HepG2 (cell line): ENCODE measurements around the gene NARF. TPM values are rescaled to one million over a fixed set of nuclear protein-coding genes. Genes with fewer than 3 reads are reported as not detected.
A peak's percentile ranks its signal among the peaks of the same experiment; 100 is the strongest.

Experiments
- ATF7-NPFF ChIP-seq: sonication (generic); formaldehyde crosslinking; IDR thresholded peaks from 2 replicates; pipeline ENCODE4 v1.8.1; 2023; ENCODE audit warnings: mild to moderate bottlenecking, low read depth, missing genetic modification reagents, moderate library complexity
- BCL6 ChIP-seq: IDR thresholded peaks from 2 replicates; pipeline ENCODE4 v1.6.1; 2016; ENCODE audit warnings: missing genetic modification reagents, missing compliant biosample characterization
- CSRNP1 ChIP-seq: sonication (generic); formaldehyde crosslinking; IDR thresholded peaks from 2 replicates; pipeline ENCODE4 v1.8.1; 2023; ENCODE audit warnings: mild to moderate bottlenecking, missing genetic modification reagents
- FLYWCH1 ChIP-seq: sonication (generic); formaldehyde crosslinking; IDR thresholded peaks from 2 replicates; pipeline ENCODE4 v1.8.1; 2023; ENCODE audit warnings: mild to moderate bottlenecking, missing genetic modification reagents
- IRF9 ChIP-seq: sonication (generic); formaldehyde crosslinking; IDR thresholded peaks from 2 replicates; pipeline ENCODE4 v1.8.0; 2022; ENCODE audit warnings: missing genetic modification reagents, mild to moderate bottlenecking, borderline replicate concordance
- KAT2B ChIP-seq: fragments of 150-350 bp; IDR thresholded peaks from 2 replicates; pipeline ENCODE4 v1.6.1; 2014; ENCODE audit warnings: low read depth, low read length, borderline replicate concordance
- LCORL ChIP-seq, 2 experiments: fragments of 450-650 bp in 1 of 2; sonication (generic) in 1 of 2; formaldehyde crosslinking in 1 of 2; IDR thresholded peaks; 2 replicates each; pipeline versions ENCODE4 v1.5.0 to v1.6.1; 2017 to 2020; ENCODE audit warnings: antibody characterized with exemption in 1 of 2, missing genetic modification reagents in 1 of 2
- MBNL3 ChIP-seq: fragments of 250-450 bp; sonication (Bioruptor Pico); conservative IDR thresholded peaks from 2 replicates; pipeline ENCODE4 v1.8.0; 2022; ENCODE audit warnings: mild to moderate bottlenecking, inconsistent platforms
- NCOR1 ChIP-seq: fragments of 200-600 bp; sonication (generic); IDR thresholded peaks from 2 replicates; pipeline ENCODE4 v1.7.0; 2017; ENCODE audit warnings: antibody characterized with exemption, low read length, borderline replicate concordance
- NFE2 ChIP-seq: sonication (generic); formaldehyde crosslinking; IDR thresholded peaks from 2 replicates; pipeline ENCODE4 v1.4.0; 2020; ENCODE audit warnings: missing genetic modification reagents
- REL ChIP-seq: sonication (generic); formaldehyde crosslinking; conservative IDR thresholded peaks from 2 replicates; pipeline ENCODE4 v1.8.0; 2022; ENCODE audit warnings: mild to moderate bottlenecking, missing genetic modification reagents, moderate library complexity
- SAP130 ChIP-seq: IDR thresholded peaks from 2 replicates; pipeline ENCODE4 v1.6.1; 2016; ENCODE audit warnings: low read depth
- SMARCE1 ChIP-seq: fragments of 450-650 bp; IDR thresholded peaks from 2 replicates; pipeline ENCODE4 v1.6.1; 2017; ENCODE audit warnings: borderline replicate concordance
- TAF1 ChIP-seq: sonication (generic); formaldehyde crosslinking; IDR thresholded peaks from 2 replicates; pipeline ENCODE4 v1.4.0; 2020; ENCODE audit warnings: missing genetic modification reagents
- USF2 ChIP-seq, 2 experiments: sonication (generic) in 1 of 2; formaldehyde crosslinking in 1 of 2; IDR thresholded peaks; 2 replicates each; pipeline versions ENCODE4 v1.5.1 to v1.6.1; 2011 to 2020; ENCODE audit warnings: borderline replicate concordance in 1 of 2, low read depth in 1 of 2, low read length in 1 of 2, mild to moderate bottlenecking in 1 of 2, missing genetic modification reagents in 1 of 2, moderate library complexity in 1 of 2
- XBP1 ChIP-seq: sonication (generic); formaldehyde crosslinking; IDR thresholded peaks from 2 replicates; pipeline ENCODE4 v1.5.0; 2020; ENCODE audit warnings: missing genetic modification reagents
- ZBTB14 ChIP-seq: sonication (generic); formaldehyde crosslinking; IDR thresholded peaks from 2 replicates; pipeline ENCODE4 v1.4.0; 2020; ENCODE audit warnings: missing genetic modification reagents
- ZNF225 ChIP-seq: sonication (generic); formaldehyde crosslinking; IDR thresholded peaks from 2 replicates; pipeline ENCODE4 v1.4.0; 2020; ENCODE audit warnings: mild to moderate bottlenecking, missing genetic modification reagents
- ZNF335 ChIP-seq: sonication (generic); formaldehyde crosslinking; IDR thresholded peaks from 2 replicates; pipeline ENCODE4 v1.4.0; 2020; ENCODE audit warnings: missing genetic modification reagents
- ZNF563 ChIP-seq: sonication (generic); formaldehyde crosslinking; IDR thresholded peaks from 2 replicates; pipeline ENCODE4 v1.8.0; 2022; ENCODE audit warnings: mild to moderate bottlenecking, moderate library complexity, missing genetic modification reagents
- ZNF652 ChIP-seq: IDR thresholded peaks from 2 replicates; pipeline ENCODE4 v1.6.1; 2016; ENCODE audit warnings: low read depth, borderline replicate concordance
- ZNF713 ChIP-seq: sonication (generic); formaldehyde crosslinking; IDR thresholded peaks from 2 replicates; pipeline ENCODE4 v1.4.0; 2020; ENCODE audit warnings: mild to moderate bottlenecking, missing genetic modification reagents
- ZNF879 ChIP-seq: sonication (generic); formaldehyde crosslinking; IDR thresholded peaks from 2 replicates; pipeline ENCODE4 v1.8.1; 2023; ENCODE audit warnings: missing genetic modification reagents
- ZSCAN9 ChIP-seq: IDR thresholded peaks from 2 replicates; pipeline ENCODE4 v1.6.1; 2016; ENCODE audit warnings: borderline replicate concordance
- polyA plus RNA-seq, 8 experiments: library from polyadenylated mRNA; depleted of rRNA in 3 of 8; stranded (reverse) in 7 of 8; unstranded in 1 of 8; fragments of >200 nt; fragmentation: Illumina TruSeq in 4 of 8; extraction: Trizol in 4 of 8; gene quantifications; 2 replicates each; pipeline versions ENCODE4 v1.2.1 to v1.2.3, GENCODE V29; 2011 to 2016; ENCODE audit warnings: low read depth in 4 of 8, missing spikeins in 1 of 8, mixed read lengths in 1 of 8; ENCODE audit not compliant: insufficient read depth in 1 of 8
- total RNA-seq, 5 experiments: library from RNA; depleted of rRNA; stranded (reverse); fragments of >200 nt; fragmentation: Illumina TruSeq; extraction: Trizol; gene quantifications; 2 replicates each; pipeline ENCODE4 v1.2.3, GENCODE V29; 2016; ENCODE audit warnings: low read depth in 1 of 5

NARF gene
- total and polyA plus RNA-seq, 2 of the 13 experiments (the other 11 are each of a cell fraction or from before 2014, with no cell fraction given) = 61.1 to 144 TPM

- TF ChIP-seq BCL6 (CRISPR knock-in tag) (peak; percentile 56; the same call in 1 of the 2 replicates), TAF1 (CRISPR knock-in tag) (no peak), NCOR1 (no peak; the same call in 1 of the 2 replicates), LCORL (IDR thresholded peaks at IDR 0.05) (no peak), LCORL (CRISPR knock-in tag; IDR thresholded peaks at IDR 0.05) (peak; percentile 49), IRF9 (CRISPR knock-in tag) (peak; percentile 49; the same call in 1 of the 2 replicates), MBNL3 (no peak), KAT2B (no peak), ZNF335 (CRISPR knock-in tag) (no peak), FLYWCH1 (CRISPR knock-in tag) (no peak), CSRNP1 (no peak), NFE2 (CRISPR knock-in tag) (no peak), ZNF713 (CRISPR knock-in tag) (no peak), USF2 (IDR thresholded peaks at IDR 0.05; ENCODE audit: low read depth, low read length) (no peak), USF2 (CRISPR knock-in tag; IDR thresholded peaks at IDR 0.05; ENCODE audit: borderline replicate concordance) (no peak), ATF7-NPFF (CRISPR knock-in tag) (no peak), XBP1 (CRISPR knock-in tag) (no peak), REL (no peak), ZNF563 (CRISPR knock-in tag) (no peak), SMARCE1 (no peak), ZNF879 (CRISPR knock-in tag) (no peak), SAP130 (CRISPR knock-in tag) (peak; percentile 74), ZSCAN9 (CRISPR knock-in tag) (no peak), ZNF652 (CRISPR knock-in tag) (no peak), ZNF225 (CRISPR knock-in tag) (no peak), ZBTB14 (CRISPR knock-in tag) (no peak)
Observed at GRCh38 chr17:82412535-82413520, 45.7 kb upstream of the NARF start (continued).
